Thymus (tissue), 11 donors: ENCODE measurements around the gene ZNF534. TPM values are rescaled to one million over a fixed set of nuclear protein-coding genes. Genes with fewer than 3 reads are reported as not detected.
"Not testable (repeated sequence)": the region's sequence is repeated elsewhere in the genome, so short reads cannot be mapped to it uniquely, and the experiment has no call there.

Source experiments
- DNase-seq, 9 donors: peaks; one replicate each; pipeline ENCODE4 v3.0.0-alpha.2; 2013; ENCODE audit warnings: low spot score in 9 of 9, low read depth in 6 of 9, missing footprints in 1 of 9
- H3K27ac ChIP-seq, 2 donors: one replicate each; pipeline ENCODE4 v1.5.1; 2013; ENCODE audit warnings: control low read depth in 1 of 2, low read depth in 1 of 2, low read length in 1 of 2, mild to moderate bottlenecking in 1 of 2, moderate library complexity in 1 of 2
- H3K27me3 ChIP-seq, 2 donors: one replicate each; pipeline ENCODE4 v1.5.1; 2013; ENCODE audit warnings: low read length in 1 of 2; ENCODE audit not compliant: control insufficient read depth in 2 of 2, insufficient read depth in 1 of 2
- H3K36me3 ChIP-seq, 2 donors: one replicate each; pipeline ENCODE4 v1.5.1; 2013; ENCODE audit warnings: low read length in 1 of 2, mild to moderate bottlenecking in 1 of 2, moderate library complexity in 1 of 2; ENCODE audit not compliant: control insufficient read depth in 2 of 2, insufficient read depth in 2 of 2
- H3K4me1 ChIP-seq, 2 donors: one replicate each; pipeline ENCODE4 v1.5.1; 2013; ENCODE audit warnings: low read length in 2 of 2; ENCODE audit not compliant: control insufficient read depth in 2 of 2, insufficient read depth in 2 of 2
- H3K4me3 ChIP-seq, 2 donors: one replicate each; pipeline ENCODE4 v1.5.1; 2013; ENCODE audit warnings: low read length in 2 of 2, control low read depth in 1 of 2, mild to moderate bottlenecking in 1 of 2
- H3K9me3 ChIP-seq, 2 donors: one replicate each; pipeline ENCODE4 v1.5.1; 2013; ENCODE audit warnings: low read length in 1 of 2, mild to moderate bottlenecking in 1 of 2; ENCODE audit not compliant: control insufficient read depth in 2 of 2, insufficient read depth in 1 of 2
- WGBS: extraction: QIAGEN DNeasy Blood & Tissue Kit; methylation state at CpG from one replicate; pipeline ENCODE4 v1.1.7; 2013; 5-methylcytosine and 5-hydroxymethylcytosine counted together
- polyA plus RNA-seq: library from polyadenylated mRNA; stranded (reverse); fragments of 200-250 nt; gene quantifications from one replicate; pipeline ENCODE4 v1.2.3, GENCODE V29; 2013
- total RNA-seq: library from RNA; stranded (reverse); fragments of 120-200 nt; gene quantifications from one replicate; pipeline ENCODE4 v1.2.4, GENCODE V29; 2013
- donor health status: healthy.

Gene ZNF534
- total and polyA plus RNA-seq, 2 donors = 0.05 to 0.82 TPM

GRCh38 chr19:52492201-52492993, 63.4 kb downstream of the ZNF534 start:
- H3K27me3 ChIP-seq = no peaks in the 10 kb centered on the region
- no peaks in the 10 kb centered on the region for H3K36me3 ChIP-seq
- no peaks in the 10 kb centered on the region for H3K4me1 ChIP-seq
- 39% methylated on average over 37 of the region's 37 CpGs for WGBS
- H3K4me3 ChIP-seq = no peak overlapping the region
- DNase-seq = peak in 1 of 9 donors; percentile 9
- H3K9me3 ChIP-seq = peaks cover 5 to 38% of the 10 kb centered on the region in 2 donors
- H3K27ac ChIP-seq = no peak overlapping the region

GRCh38 chr19:52492994-52493470, 64.1 kb downstream of the ZNF534 start:
- WGBS = 16% methylated on average over 28 of the region's 28 CpGs
- peaks cover 5 to 32% of the 10 kb centered on the region in 2 donors for H3K9me3 ChIP-seq
- DNase-seq = no peak

GRCh38 chr19:52494518-52494917, 65.6 kb downstream of the ZNF534 start:
- Histone ChIP-seq H3K4me3 (no peak overlapping the region), H3K9me3 (peaks cover 7 to 35% of the 10 kb centered on the region in 2 donors), H3K36me3 (no peaks in the 10 kb centered on the region), H3K27me3 (no peaks in the 10 kb centered on the region), H3K4me1 (no peaks in the 10 kb centered on the region), H3K27ac (no peak overlapping the region)
- WGBS = 91% methylated on average over 3 of the region's 3 CpGs
- no peak for DNase-seq

More at GRCh38 chr19:52492994-52493470, 64.1 kb downstream of the ZNF534 start:
- Histone ChIP-seq H3K4me3 (no peak overlapping the region), H3K27ac (no peak overlapping the region), H3K36me3 (no peaks in the 10 kb centered on the region), H3K27me3 (no peaks in the 10 kb centered on the region), H3K4me1 (no peaks in the 10 kb centered on the region)

GRCh38 chr19:52498571-52498970, 69.6 kb downstream of the ZNF534 start:
- Histone ChIP-seq H3K4me3 (no peak overlapping the region), H3K9me3 (peaks cover 6 to 23% of the 10 kb centered on the region in 2 donors), H3K4me1 (no peaks in the 10 kb centered on the region)

GRCh38 chr19:52500474-52500873, 71.5 kb downstream of the ZNF534 start:
- 87% methylated on average over 3 of the region's 3 CpGs for WGBS
- peaks cover 6 to 26% of the 10 kb centered on the region in 2 donors for H3K9me3 ChIP-seq
- not testable (repeated sequence) for H3K27ac ChIP-seq, H3K4me1 ChIP-seq, DNase-seq, H3K36me3 ChIP-seq, H3K4me3 ChIP-seq, H3K27me3 ChIP-seq

More at GRCh38 chr19:52498571-52498970, 69.6 kb downstream of the ZNF534 start:
- Histone ChIP-seq H3K27me3 (no peaks in the 10 kb centered on the region), H3K36me3 (no peaks in the 10 kb centered on the region), H3K27ac (no peak overlapping the region)
- no peak for DNase-seq
- WGBS = 95% methylated on average over 8 of the region's 8 CpGs

- not testable (repeated sequence) for DNase-seq, H3K4me3 ChIP-seq, H3K4me1 ChIP-seq, H3K36me3 ChIP-seq, H3K27me3 ChIP-seq, H3K27ac ChIP-seq
- H3K9me3 ChIP-seq = peaks cover 7 to 29% of the 10 kb centered on the region in 2 donors
- WGBS = 82% methylated on average over 12 of the region's 12 CpGs
Measured at GRCh38 chr19:52500991-52501390, 72.0 kb downstream of the ZNF534 start.

Other genes starting within 250 kb of the ZNF534 start
- 92.4 TPM for gene PPP2R1A, start 239.1 kb upstream of the ZNF534 start, total RNA-seq
- 95.2 TPM for gene PPP2R1A, start 239.1 kb upstream of the ZNF534 start, polyA plus RNA-seq
- gene ZNF766, start 159.6 kb upstream of the ZNF534 start, total RNA-seq = 11.7 TPM
- gene ZNF766, start 159.6 kb upstream of the ZNF534 start, polyA plus RNA-seq = 11.4 TPM
- 11.0 TPM for gene ZNF480, start 132.0 kb upstream of the ZNF534 start, total RNA-seq
- 7.2 TPM for gene ZNF480, start 132.0 kb upstream of the ZNF534 start, polyA plus RNA-seq
- 3.4 TPM for gene ZNF610, start 92.9 kb upstream of the ZNF534 start, total RNA-seq
- gene ZNF610, start 92.9 kb upstream of the ZNF534 start, polyA plus RNA-seq = 5.3 TPM
- gene ZNF880, start 59.2 kb upstream of the ZNF534 start, total RNA-seq = 19.0 TPM
- 24.3 TPM for gene ZNF880, start 59.2 kb upstream of the ZNF534 start, polyA plus RNA-seq
- 12.8 TPM for gene ZNF528, start 31.3 kb upstream of the ZNF534 start, total RNA-seq
- gene ZNF528, start 31.3 kb upstream of the ZNF534 start, polyA plus RNA-seq = 18.4 TPM
- 1.6 TPM for gene ZNF578, start 24.4 kb downstream of the ZNF534 start, total RNA-seq
- gene ZNF578, start 24.4 kb downstream of the ZNF534 start, polyA plus RNA-seq = 2.6 TPM
- gene ZNF808, start 98.5 kb downstream of the ZNF534 start, total RNA-seq = 12.1 TPM
- gene ZNF808, start 98.5 kb downstream of the ZNF534 start, polyA plus RNA-seq = 7.7 TPM
- 14.9 TPM for gene ZNF701, start 141.1 kb downstream of the ZNF534 start, total RNA-seq
- 17.7 TPM for gene ZNF701, start 141.1 kb downstream of the ZNF534 start, polyA plus RNA-seq
- gene ZNF83, start 209.2 kb downstream of the ZNF534 start, total RNA-seq = 29.6 TPM
- 150 TPM for gene ZNF83, start 209.2 kb downstream of the ZNF534 start, polyA plus RNA-seq